ENCODE data around the gene LRRC74A.
A peak's percentile ranks its signal among the peaks of the same experiment; 100 is the strongest.
"Not testable (repeated sequence)": the region's sequence is repeated elsewhere in the genome, so short reads cannot be mapped to it uniquely, and the experiment has no call there.

LRRC74A gene

GRCh38 chr14:76894308-76894707 is 68.1 kb downstream of the LRRC74A start:
- no peak for DNase-seq

DNA sequence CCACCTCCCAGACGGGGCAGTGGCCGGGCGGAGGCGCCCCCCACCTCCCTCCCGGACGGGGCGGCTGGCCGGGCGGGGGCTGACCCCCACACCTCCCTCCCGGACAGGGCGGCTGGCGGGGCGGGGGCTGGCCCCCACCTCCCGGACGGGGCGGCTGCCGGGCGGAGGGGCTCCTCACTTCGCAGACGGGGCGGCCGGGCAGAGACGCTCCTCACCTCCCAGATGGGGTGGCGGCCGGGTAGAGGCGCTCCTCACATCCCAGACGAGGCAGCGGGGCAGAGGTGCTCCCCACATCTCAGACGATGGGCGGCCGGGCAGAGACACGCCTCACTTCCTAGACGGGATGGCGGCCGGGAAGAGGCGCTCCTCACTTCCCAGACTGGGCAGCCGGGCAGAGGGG is 71.8 kb downstream of the LRRC74A start:
- not testable (repeated sequence) for DNase-seq

- DNase-seq: no peak
These were observed 74.5 kb downstream of the LRRC74A start for GRCh38 chr14:76900682-76901081.

GRCh38 chr14:76901171-76902055 is 75.2 kb downstream of the LRRC74A start:
- no peak for DNase-seq

- no peak for DNase-seq
These were observed 76.4 kb downstream of the LRRC74A start for GRCh38 chr14:76902591-76902990.

DNA sequence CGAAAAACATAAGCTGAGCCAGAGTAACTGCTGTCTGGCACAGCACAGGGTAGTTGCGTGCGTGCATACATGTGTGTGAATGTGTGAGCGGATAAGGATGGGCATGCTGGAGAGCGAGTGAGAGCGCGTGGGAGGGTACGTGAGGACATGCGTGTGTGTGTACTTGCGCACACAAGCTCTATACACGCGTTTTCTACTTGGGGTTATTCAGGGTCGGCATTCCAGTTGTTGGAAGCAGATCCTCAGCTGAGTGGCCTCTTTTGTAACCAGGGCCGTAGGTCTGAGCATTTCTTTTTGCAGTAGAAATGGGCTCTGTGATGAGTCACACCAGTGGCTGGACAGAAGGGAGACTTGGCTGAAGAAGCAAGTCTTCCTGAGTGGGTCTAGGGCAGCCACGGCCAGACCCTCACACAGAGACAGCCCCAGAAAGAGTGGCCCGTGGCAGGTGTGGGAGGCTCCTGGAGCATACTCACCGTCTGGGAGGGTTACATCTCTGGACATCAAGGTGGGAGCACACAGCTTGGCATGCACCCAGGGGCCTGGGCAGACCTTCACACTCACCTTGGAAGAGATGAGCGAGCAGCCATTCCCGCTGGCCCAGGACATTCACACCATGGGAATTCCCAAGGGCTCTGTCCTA is 78.0 kb downstream of the LRRC74A start:
- DNase-seq: no peak

GRCh38 chr14:76904740-76905569 is 78.7 kb downstream of the LRRC74A start:
- peak; percentile 70 to 81 for DNase-seq

GRCh38 chr14:76908834-76909233 is 82.6 kb downstream of the LRRC74A start:
- no peak for DNase-seq

DNA sequence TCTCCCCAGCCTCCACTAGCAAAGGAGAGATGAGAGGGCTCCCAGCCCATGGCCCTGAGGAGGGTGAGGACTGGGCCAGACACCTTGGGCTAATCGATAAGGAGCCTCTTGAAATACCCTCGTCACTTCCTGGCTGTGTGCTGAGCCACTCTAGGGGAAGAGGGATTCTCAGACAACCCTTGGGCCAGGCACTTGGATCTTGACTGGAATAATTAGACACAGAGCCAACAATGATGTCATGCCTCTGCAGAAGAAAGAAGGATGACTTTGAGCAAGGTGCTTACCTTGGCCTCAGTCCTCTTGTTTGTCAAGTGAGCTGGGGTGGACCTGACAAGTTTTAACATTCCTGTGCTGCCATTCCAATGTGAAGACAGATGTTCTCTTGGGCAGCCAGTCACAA is 83.1 kb downstream of the LRRC74A start:
- DNase-seq: no peak

GRCh38 chr14:76910371-76910890 is 84.2 kb downstream of the LRRC74A start:
- DNase-seq: no peak

DNA sequence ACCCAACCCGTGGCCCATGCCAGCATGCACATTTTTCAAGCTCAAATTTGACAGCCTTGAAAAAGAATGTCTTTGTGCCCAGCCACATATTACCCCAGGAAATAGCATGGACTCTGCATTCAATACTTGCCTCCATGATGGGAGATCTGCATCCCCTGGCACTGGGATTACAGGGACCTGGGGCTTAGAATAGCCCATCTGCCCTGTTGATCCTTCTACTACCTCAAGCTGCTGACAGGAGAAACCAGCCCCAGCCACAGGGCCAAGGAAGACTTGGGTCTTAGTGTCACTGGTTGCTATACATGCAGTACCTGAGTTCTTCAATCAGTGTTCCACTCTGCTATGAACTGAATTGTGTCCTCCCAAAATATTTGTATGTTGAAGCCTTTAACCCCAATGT is 85.3 kb downstream of the LRRC74A start:
- DNase-seq: no peak

DNA sequence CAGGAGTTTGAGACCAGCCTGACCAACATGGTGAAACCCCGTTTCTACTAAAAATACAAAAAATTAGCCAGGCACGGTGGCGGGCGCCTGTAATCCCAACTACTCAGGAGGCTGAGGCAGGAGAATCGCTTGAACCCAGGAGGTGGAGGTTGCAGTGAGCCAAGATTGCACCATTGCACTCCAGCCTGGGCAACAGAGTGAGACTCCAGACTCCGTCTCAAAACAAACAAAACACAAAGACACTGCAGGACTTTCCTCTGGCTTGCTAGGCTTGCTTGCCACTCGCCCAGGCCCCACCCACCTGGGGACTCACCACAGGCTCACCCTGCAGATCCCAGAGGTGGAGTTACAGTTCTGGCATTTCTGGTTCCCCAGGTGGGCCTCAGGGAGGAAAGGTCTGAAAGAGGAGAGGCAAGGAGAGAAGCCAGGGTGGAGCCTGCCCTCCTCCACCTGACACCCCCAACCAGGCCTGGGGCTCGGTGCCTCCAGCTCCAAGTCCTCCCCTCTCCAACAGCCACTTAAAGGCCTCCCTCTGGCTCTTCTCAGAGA is 88.4 kb downstream of the LRRC74A start:
- not testable (repeated sequence) for DNase-seq

GRCh38 chr14:76916040-76916715 is 90.0 kb downstream of the LRRC74A start:
- DNase-seq: no peak

DNA sequence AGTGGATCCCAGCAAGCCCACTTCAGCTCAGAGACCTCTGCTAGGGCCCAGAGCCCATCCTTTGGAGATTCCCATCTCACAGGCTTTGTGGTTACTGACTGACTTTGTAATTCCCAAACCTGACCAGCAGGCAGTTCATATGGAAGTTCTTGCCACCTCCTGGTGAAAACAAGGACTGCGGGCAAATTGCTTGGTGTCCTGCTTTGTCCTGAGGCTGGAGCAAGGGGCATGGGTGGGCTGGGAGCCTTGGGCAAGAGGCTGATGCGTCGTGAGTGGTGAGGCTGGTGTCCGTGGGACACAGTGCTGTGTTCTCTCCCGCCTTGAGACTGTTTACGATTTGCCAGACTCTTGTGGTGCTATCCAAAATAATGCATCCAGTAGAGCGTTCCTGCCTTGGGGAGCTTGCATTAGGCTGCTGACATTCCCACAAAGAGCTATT is 91.0 kb downstream of the LRRC74A start:
- DNase-seq: peak; percentile 65 to 82

DNA sequence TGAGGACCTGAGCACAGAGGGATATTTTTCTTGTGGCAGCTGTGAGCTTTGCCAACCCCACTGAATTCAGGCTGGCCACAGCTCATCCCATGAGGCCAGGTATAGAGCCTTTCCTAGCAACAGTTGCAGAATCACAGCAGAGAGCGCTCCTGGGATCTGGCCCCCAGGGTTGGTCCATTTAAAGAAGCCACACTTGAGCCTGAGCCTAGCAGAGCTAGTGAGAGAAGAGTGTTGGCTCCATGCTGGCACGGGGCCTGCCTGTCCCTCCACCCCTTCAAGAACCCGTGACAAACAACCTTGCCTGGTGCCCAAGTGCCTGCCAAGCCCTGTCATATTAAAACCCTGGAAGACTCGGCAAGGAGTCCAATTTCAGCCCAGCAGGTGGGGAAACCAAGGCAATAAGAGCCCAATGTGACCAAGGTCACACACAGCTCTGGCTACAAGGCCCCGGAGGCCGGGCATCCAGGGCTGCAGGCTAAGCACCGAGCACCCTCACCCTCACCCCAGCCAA is 91.6 kb downstream of the LRRC74A start:
- peak; percentile 73 to 90 for DNase-seq

GRCh38 chr14:76918256-76918781 is 92.1 kb downstream of the LRRC74A start:
- peak; percentile 73 to 90 for DNase-seq

DNA sequence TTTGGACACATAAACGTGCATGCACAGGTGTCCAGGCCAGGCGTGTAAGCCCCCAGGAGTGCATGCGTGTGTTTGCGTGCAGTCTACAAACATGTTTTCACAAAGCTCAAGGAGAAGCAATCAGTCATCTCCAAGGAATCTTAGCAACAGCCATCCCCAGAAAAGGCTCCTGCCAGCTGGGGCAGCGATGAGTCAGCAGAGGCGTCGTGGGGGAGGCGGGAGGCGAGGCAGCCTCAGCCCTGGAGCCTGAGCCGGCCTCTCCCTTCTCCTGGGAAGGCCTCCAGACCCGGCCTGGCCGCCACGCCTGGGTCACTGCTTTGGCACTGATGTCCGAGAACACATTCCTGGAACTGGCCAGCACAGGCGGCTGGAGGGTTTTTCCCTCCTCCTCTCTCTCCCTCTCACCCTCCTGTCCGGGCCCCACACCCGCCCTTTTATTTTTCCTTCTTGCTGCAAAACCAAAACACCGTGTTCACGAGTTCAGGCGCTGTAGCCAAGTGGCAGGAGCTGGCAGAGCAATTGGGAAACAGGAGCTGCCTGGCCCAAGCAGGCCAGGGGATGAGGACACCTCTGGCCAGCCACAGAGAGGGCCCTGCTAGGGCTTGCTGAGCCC is 92.7 kb downstream of the LRRC74A start:
- DNase-seq: peak; percentile 43 to 49

All from NCI-H2081 (cell line).